SU-DHL-6 (cell line): ENCODE measurements around the gene FAM237B.
A peak's percentile ranks its signal among the peaks of the same experiment; 100 is the strongest.

Experiments
- H2AFZ ChIP-seq: fragments of 200-600 bp; sonication (generic); 2 replicates; pipeline ENCODE4 v1.6.1; 2014; ENCODE audit warnings: low read depth, mild to moderate bottlenecking, moderate library complexity, mixed read lengths, antibody characterized with exemption, low read length; ENCODE audit not compliant: severe bottlenecking
- H3F3A ChIP-seq: fragments of 200-600 bp; shearing (Covaris generic); 2 replicates; pipeline ENCODE4 v1.6.0; 2016; ENCODE audit warnings: antibody characterized with exemption, mild to moderate bottlenecking; ENCODE audit not compliant: insufficient read depth
- H3K27ac ChIP-seq: fragments of 200-600 bp; sonication (generic); 2 replicates; pipeline ENCODE4 v1.5.1; 2016; ENCODE audit warnings: low read depth, mild to moderate bottlenecking, low read length, moderate library complexity, mixed read lengths
- H3K27me3 ChIP-seq: fragments of 200-600 bp; sonication (generic), shearing (Covaris generic); 2 replicates; pipeline ENCODE4 v1.6.0; 2014; ENCODE audit warnings: mild to moderate bottlenecking, low read length
- H3K36me3 ChIP-seq: fragments of 200-600 bp; sonication (generic); 2 replicates; pipeline ENCODE4 v1.6.1; 2014; ENCODE audit warnings: mild to moderate bottlenecking, low read length, mixed read lengths
- H3K4me2 ChIP-seq: fragments of 300-600, 200-600 bp; shearing (Covaris generic), sonication (generic); 2 replicates; pipeline ENCODE4 v1.6.0; 2014; ENCODE audit warnings: low read length, low read depth, mild to moderate bottlenecking; ENCODE audit not compliant: poor library complexity, severe bottlenecking
- H3K4me3 ChIP-seq: fragments of 200-600 bp; sonication (generic); 2 replicates; pipeline ENCODE4 v1.5.1; 2014; ENCODE audit warnings: antibody characterized with exemption, low read length, mild to moderate bottlenecking, mixed read lengths; ENCODE audit not compliant: insufficient read depth, poor library complexity, severe bottlenecking
- H3K79me2 ChIP-seq: fragments of 200-600 bp; sonication (generic); 2 replicates; pipeline ENCODE4 v1.6.1; 2014; ENCODE audit warnings: mild to moderate bottlenecking, low read length, moderate library complexity; ENCODE audit not compliant: insufficient read depth
- H3K9ac ChIP-seq: fragments of 200-600 bp; sonication (generic); 2 replicates; pipeline ENCODE4 v1.7.0; 2014; ENCODE audit warnings: mild to moderate bottlenecking, low read length
- H3K9me2 ChIP-seq: fragments of 200-600 bp; sonication (generic); replicated peaks from 2 replicates; pipeline ENCODE4 v1.6.1; 2014; ENCODE audit warnings: low read length; ENCODE audit not compliant: insufficient read depth
- H3K9me3 ChIP-seq: fragments of 200-600 bp; sonication (generic); 2 replicates; pipeline ENCODE4 v1.6.1; 2014; ENCODE audit warnings: low read length, mixed read lengths; ENCODE audit not compliant: insufficient read depth
- H4K20me1 ChIP-seq: fragments of 200-600 bp; sonication (generic); 2 replicates; pipeline ENCODE4 v1.6.1; 2014; ENCODE audit warnings: low read depth, mild to moderate bottlenecking, antibody characterized with exemption, low read length, moderate library complexity, mixed read lengths
- EZH2phosphoT487 ChIP-seq: fragments of 200-600 bp; sonication (generic), shearing (Covaris generic); conservative IDR thresholded peaks from 2 replicates; pipeline ENCODE4 v1.6.1; 2018; ENCODE audit warnings: mild to moderate bottlenecking, antibody characterized with exemption, low read length, moderate library complexity, mixed read lengths
- TF ChIP-seq, protein P1 (sequence below): fragments of 200-600 bp; sonication (generic); IDR thresholded peaks from one replicate; pipeline ENCODE4 v1.5.1; 2017; ENCODE audit warnings: antibody characterized with exemption, mild to moderate bottlenecking, low read length, moderate library complexity; ENCODE audit not compliant: insufficient read depth, poor library complexity, severe bottlenecking

The FAM237B gene

DNA sequence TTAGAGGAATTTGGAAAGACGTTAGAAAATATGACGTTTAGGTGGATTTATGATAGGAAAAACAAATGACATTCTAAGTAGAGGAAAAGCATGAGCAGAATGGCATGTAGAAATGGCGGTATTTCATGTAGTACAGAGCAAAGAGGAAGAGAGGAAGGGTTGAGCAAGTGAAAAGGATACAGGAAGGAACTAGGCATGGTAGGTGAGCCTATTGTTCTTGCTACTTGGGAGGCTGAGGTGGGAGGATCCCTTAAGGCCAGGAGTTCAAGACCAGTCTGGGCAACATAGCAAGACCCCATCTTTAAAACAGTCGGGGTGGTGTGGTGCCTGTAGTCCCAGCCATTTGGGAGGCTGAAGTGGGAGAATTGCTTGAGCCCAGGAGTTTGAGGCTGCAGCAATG, 26.7 kb upstream of the FAM237B start:
- Histone ChIP-seq H3K9me2 (no peaks in the 10 kb centered on the region), H3K9ac (peak overlapping the region; percentile 68), H3F3A (peaks cover 4% of the 10 kb centered on the region; the same call in 1 of the 2 replicates), H4K20me1 (0 out of 2 replicates have a peak, but pooled peaks cover 5% of the 10 kb centered on the region), H3K79me2 (peaks cover 61% of the 10 kb centered on the region), H3K27me3 (no peaks in the 10 kb centered on the region), H2AFZ (no peak overlapping the region), H3K36me3 (peaks cover 18% of the 10 kb centered on the region; the same call in 1 of the 2 replicates), H3K27ac (peak overlapping the region; percentile 72), H3K9me3 (no peaks in the 10 kb centered on the region), H3K4me2 (peak overlapping the region; percentile 73), H3K4me3 (peak overlapping the region; percentile 81)
- TF ChIP-seq, protein P1, sequence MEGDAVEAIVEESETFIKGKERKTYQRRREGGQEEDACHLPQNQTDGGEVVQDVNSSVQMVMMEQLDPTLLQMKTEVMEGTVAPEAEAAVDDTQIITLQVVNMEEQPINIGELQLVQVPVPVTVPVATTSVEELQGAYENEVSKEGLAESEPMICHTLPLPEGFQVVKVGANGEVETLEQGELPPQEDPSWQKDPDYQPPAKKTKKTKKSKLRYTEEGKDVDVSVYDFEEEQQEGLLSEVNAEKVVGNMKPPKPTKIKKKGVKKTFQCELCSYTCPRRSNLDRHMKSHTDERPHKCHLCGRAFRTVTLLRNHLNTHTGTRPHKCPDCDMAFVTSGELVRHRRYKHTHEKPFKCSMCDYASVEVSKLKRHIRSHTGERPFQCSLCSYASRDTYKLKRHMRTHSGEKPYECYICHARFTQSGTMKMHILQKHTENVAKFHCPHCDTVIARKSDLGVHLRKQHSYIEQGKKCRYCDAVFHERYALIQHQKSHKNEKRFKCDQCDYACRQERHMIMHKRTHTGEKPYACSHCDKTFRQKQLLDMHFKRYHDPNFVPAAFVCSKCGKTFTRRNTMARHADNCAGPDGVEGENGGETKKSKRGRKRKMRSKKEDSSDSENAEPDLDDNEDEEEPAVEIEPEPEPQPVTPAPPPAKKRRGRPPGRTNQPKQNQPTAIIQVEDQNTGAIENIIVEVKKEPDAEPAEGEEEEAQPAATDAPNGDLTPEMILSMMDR = no peak
- TF ChIP-seq EZH2phosphoT487 = no peak

DNA sequence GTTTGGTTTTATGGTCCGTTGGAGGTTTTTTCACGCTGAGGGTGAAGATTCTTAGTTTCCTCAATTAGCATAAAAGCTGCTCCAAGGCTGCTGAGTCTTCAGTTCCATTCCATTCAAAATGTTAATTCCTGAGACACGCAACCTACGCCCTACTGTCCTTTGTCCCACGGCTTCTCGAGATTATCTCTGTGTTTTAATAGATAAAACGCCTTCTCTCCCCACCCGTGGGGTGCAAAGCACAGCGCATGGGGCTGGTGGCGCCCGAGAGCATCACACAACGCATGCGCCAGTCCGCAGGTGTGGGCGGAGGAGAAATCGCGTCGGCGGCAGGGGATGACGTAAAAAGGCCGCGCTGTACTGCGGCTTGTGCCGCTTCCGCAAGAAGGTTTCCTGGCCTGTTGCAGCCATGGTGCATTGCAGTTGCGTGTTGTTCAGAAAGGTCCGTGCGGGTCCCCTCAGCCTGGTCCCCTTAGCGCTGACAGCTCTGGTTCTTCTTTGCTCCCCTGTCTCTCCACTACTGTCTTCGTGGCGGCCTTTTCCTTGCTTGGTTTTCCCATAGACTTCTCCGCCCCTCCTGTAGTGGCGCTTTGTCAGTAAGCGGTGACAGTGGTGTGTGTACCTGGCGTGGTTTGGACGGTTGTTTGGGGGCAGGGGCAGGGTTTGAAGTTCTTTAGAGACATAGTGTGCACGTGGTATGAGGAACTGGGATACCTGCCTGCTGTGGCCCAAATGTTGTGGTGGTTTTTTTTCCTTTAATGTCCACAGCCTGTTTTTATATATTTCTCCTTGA, 25.4 kb upstream of the FAM237B start, which contains the start of gene GTPBP10:
GTPBP10 (plus strand) TSS at position 381 of the 790 bp plus-strand sequence; CDS start at position 407, 26 bp downstream.
- no peaks in the 10 kb centered on the region for H4K20me1 ChIP-seq
- peak within 1 kb of the TSS; percentile 82 for H2AFZ ChIP-seq
- H3K9me3 ChIP-seq = no peaks in the 10 kb centered on the region
- H3K27ac ChIP-seq = peak within 1 kb of the TSS; percentile 72
- H3K27me3 ChIP-seq = no peaks in the 10 kb centered on the region
- no peaks in the 10 kb centered on the region for H3K9me2 ChIP-seq
- peak within 1 kb of the TSS; percentile 68 for H3K9ac ChIP-seq
- H3K79me2 ChIP-seq = peaks cover 49% of the 10 kb centered on the region
- peak within 1 kb of the TSS; percentile 73 for H3K4me2 ChIP-seq
- TF ChIP-seq, protein P1 = peak; percentile 89
- no peak for TF ChIP-seq EZH2phosphoT487
- peaks cover 11% of the 10 kb centered on the region; the same call in 1 of the 2 replicates for H3K36me3 ChIP-seq
- peak within 1 kb of the TSS; percentile 81 for H3K4me3 ChIP-seq
- peaks cover 4% of the 10 kb centered on the region; the same call in 1 of the 2 replicates for H3F3A ChIP-seq

DNA sequence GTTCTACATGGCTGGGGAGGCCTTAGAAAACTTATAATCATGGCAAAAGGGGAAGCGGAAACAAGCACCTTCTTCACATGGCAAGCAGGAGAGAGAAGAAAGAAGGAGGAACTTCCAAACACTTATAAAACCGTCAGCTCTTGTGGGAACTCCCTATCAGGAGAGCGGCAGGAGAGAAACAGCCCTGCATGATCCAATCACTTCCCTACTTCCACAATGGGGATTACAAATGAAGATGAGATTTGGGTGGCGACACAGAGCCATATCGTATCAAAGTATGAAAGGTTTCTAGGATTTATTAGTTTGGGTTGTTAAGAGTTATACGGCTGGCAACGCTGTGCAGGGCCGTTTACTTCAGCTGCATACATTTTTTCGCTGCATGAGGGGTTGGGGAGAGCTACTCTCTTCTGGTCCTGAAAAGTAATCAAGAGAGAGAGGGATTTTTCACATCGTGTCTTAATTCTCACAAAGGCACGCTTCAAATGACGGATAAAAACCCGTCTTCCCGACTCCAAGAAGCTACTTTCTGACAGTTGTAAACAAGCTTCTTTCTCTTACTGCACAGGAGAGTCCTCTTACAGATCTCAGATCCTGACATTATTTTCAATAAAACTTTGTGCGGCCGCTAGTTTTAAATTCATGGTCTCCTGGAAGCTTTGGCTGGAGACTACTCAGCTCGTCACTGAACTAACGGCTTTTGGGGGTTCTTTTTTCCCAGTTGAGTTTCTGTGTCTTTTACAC, 24.7 kb upstream of the FAM237B start:
- Histone ChIP-seq H3K9ac (peak overlapping the region; percentile 68), H3K4me3 (peak overlapping the region; percentile 81), H3K4me2 (peak overlapping the region; percentile 73), H2AFZ (peak overlapping the region; percentile 82), H3K9me3 (no peaks in the 10 kb centered on the region), H3K27me3 (no peaks in the 10 kb centered on the region), H3K9me2 (no peaks in the 10 kb centered on the region), H3F3A (peaks cover 4% of the 10 kb centered on the region; the same call in 1 of the 2 replicates), H3K79me2 (peaks cover 41% of the 10 kb centered on the region), H3K27ac (peak overlapping the region; percentile 43), H4K20me1 (no peaks in the 10 kb centered on the region), H3K36me3 (peaks cover 11% of the 10 kb centered on the region; the same call in 1 of the 2 replicates)
- TF ChIP-seq, protein P1 = no peak
- no peak for TF ChIP-seq EZH2phosphoT487
